ENCODE measurements around the gene LGALS3BP. TPM values are rescaled to one million over a fixed set of nuclear protein-coding genes. Genes with fewer than 3 reads are reported as not detected.
"Not testable (repeated sequence)": the region's sequence is repeated elsewhere in the genome, so short reads cannot be mapped to it uniquely, and the experiment has no call there.

LGALS3BP gene
- total RNA-seq, 2 donors from 2014 or later, result 390 to 448 TPM

DNA sequence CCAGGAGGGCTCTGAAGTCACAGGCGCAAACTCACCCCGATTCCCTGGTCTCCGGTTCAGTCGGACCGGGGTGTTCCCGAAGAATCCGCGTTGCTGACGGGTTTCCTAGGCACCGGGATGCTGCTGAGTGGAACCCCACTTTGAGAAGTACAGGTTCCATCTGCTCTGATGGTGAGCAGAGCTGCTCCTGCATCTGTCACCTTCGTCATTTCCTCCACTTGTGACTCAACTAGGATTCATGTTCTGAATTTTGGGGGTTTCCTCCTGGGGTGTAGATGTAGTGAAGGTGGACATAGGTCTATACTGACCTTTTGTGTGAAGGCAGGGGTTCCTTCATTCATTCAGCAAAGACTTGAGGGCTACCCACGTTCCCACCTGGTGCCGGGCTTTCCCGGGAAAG lies 25.0 kb downstream of the LGALS3BP start:
- DNase-seq (no peak), ATAC-seq (no peak)
- intact Hi-C loops (cut with DNase I), result no loop called here

- intact Hi-C loops (cut with DNase I), result no loop called here
- DNase-seq, result no peak
Observed at GRCh38 chr17:78953356-78954350, 26.1 kb downstream of the LGALS3BP start.

DNA sequence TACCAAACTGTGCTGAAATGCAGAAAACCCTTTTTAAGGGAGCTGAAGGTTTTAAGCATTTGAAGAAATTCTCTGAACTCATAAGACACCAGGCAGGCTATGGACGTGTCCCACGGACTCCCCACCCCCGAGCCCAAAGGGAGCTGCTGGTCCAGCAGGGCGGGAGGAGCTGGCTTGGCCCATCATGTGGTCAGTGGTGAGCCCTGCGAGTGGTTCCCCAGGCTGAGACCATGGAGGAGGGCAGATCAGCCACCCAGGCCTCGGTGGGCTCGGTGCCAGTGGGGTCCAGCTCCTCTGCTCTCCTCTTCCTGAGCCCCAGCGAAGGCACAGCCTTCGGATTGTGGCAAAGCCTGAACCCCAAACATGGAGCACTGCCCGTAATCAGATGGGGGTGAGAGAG lies 27.0 kb downstream of the LGALS3BP start:
- ATAC-seq, result peak in 1 of 2 donors; percentile 22
- intact Hi-C loops (cut with DNase I), result no loop called here
- no peak for DNase-seq

More at GRCh38 chr17:78953356-78954350, 26.1 kb downstream of the LGALS3BP start:
- ATAC-seq, result no peak

DNA sequence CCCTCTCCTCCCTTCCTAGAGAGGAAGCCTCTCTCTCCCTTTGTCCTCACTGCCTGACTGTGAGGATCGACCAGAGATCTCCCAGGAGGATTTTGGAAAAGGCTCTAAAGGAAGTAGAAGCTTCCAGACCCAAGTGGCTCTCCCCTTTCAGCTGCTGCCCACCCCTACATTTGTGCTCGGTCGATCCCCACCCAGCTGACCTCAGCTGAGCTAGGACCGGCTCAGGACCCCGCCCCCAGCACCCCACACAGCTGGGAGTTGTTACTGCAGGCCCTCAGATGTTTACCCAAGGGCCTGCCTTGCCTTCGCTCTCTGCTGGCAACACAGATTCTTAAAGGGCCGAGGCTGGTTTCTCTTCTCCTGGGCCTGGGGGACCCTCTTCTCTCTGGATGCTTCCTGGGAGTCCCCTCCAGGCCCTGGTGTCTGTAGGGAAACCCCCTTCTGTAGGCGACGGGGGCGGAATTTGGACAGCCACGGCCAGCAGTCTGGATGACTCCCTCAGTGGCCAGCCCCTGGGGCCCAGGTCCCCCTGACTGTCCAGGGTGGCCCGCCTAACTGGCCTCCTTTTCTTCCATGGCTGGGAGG lies 27.7 kb downstream of the LGALS3BP start:
- intact Hi-C loops (cut with DNase I), result no loop called here
- DNase-seq (no peak), ATAC-seq (peak; percentile 43 to 53)

- DNase-seq, result no peak
- intact Hi-C loops (cut with DNase I), result no loop called here
- ATAC-seq, result no peak
Observed at GRCh38 chr17:78950870-78951269, 28.9 kb downstream of the LGALS3BP start.

- no peak for DNase-seq
- intact Hi-C loops (cut with DNase I), result no loop called here
- ATAC-seq, result peak in 1 of 2 donors; percentile 30
Observed at GRCh38 chr17:78947235-78948149, 32.2 kb downstream of the LGALS3BP start.

- intact Hi-C loops (cut with DNase I), result no loop called here
- no peak for DNase-seq
- ATAC-seq, result no peak
Observed at GRCh38 chr17:78946631-78947030, 33.1 kb downstream of the LGALS3BP start.

GRCh38 chr17:78946131-78946530 lies 33.6 kb downstream of the LGALS3BP start:
- DNase-seq (no peak), ATAC-seq (no peak)
- intact Hi-C loops (cut with DNase I), result no loop called here

DNA sequence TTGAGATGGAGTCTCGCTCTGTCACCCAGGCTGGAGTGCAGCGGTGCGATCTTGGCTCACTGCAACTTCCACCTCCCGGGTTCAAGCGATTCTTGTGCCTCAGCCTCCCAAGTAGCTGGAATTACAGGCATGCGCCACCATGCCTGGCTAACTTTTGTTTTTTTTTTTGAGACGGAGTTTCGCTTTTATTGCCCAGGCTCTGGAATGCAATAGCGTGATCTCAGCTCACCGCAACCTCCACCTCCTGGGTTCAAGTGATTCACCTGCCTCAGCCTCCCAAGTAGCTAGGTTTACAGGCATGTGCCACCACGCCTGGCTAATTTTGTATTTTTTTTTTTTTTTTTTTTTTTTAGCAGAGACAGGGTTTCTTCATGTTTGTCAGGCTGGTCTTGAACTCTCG lies 34.3 kb downstream of the LGALS3BP start:
- ATAC-seq; intact Hi-C loops (cut with DNase I): not testable (repeated sequence)

GRCh38 chr17:78944956-78945355 lies 34.8 kb downstream of the LGALS3BP start:
- intact Hi-C loops (cut with DNase I), result no loop called here
- ATAC-seq (no peak), DNase-seq (no peak)

More for the DNA sequence above, 34.3 kb downstream of the LGALS3BP start:
- DNase-seq, result not testable (repeated sequence)

GRCh38 chr17:78944026-78944425 lies 35.7 kb downstream of the LGALS3BP start:
- ATAC-seq (no peak), DNase-seq (no peak)
- intact Hi-C loops (cut with DNase I), result no loop called here

GRCh38 chr17:78940708-78941107 lies 39.0 kb downstream of the LGALS3BP start:
- intact Hi-C loops (cut with DNase I), result no loop called here
- DNase-seq (no peak), ATAC-seq (no peak)

DNA sequence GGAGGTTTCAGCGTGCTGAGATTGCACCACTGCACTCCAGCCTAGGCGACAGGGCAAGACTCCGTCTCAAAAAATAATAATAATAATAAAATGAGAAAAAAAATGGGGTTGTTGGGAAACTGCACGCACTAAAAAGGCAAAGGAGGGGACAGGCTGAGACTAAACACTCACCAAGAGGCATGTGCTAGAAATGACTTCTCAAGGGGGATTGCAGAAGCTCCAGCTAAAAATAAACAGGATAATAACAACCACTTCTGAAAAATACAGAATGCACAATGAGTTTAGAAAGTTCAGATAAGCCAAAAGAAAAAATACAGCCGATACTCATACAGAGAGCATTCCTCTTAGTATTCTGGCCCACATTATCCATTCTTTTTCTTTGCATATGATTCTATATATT lies 39.5 kb downstream of the LGALS3BP start:
- DNase-seq (no peak), ATAC-seq (no peak)
- intact Hi-C loops (cut with DNase I), result no loop called here

DNA sequence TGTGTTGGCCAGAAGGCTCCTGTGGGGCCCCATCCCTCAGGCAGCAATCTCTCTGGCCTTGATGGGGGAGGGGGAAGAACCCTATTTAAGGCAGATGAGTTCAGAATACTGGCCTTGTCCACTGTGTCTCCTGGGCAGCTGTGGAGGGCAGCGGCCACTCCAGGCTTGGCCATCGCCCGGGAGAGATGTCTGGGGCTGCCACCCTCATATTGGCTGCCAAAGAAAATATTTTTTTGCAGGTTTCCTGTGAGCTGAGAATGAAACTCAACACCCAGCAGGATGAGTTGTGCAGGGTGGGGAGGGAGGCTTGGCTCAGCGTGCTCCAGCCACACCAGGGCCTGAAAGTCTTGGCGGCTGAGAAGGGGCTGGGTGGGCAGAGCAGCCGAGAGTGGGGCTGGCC lies 40.1 kb downstream of the LGALS3BP start:
- ATAC-seq (no peak), DNase-seq (no peak)
- intact Hi-C loops (cut with DNase I), result loop anchor here in 1 of 2 donors (10.0 kb wide), 1 partner anchor 75 kb away; no protein-coding TSS in a partner anchor

DNA sequence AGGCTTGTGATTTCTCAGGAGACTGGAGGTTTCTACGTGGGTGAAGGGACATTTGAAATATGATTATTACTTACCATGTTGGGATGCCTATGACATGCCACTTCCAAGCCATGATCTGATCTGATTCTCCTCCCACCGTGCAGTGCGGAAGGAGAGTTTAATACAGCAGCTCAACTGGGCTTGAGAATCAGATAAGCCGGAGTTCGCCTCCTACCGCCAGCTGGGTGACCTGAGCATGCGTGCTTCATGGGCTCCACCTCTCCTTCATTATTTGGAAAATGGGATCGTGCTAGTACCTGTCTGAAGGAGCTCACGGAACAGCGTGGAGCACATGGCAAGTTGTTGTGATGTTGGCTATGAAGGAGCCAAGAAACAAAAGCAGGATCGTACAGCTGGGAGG lies 42.2 kb downstream of the LGALS3BP start:
- no peak for DNase-seq
- intact Hi-C loops (cut with DNase I), result loop anchor here in 1 of 2 donors (10.0 kb wide), 1 partner anchor 73 kb away; no protein-coding TSS in a partner anchor
- ATAC-seq, result no peak

- ATAC-seq (peak in 1 of 2 donors; percentile 67), DNase-seq (peak; percentile 78)
- intact Hi-C loops (cut with DNase I), result loop anchor here in 1 of 2 donors (10.0 kb wide), 1 partner anchor 71 kb away; no protein-coding TSS in a partner anchor
Observed at GRCh38 chr17:78935419-78936323, 44.1 kb downstream of the LGALS3BP start.

DNA sequence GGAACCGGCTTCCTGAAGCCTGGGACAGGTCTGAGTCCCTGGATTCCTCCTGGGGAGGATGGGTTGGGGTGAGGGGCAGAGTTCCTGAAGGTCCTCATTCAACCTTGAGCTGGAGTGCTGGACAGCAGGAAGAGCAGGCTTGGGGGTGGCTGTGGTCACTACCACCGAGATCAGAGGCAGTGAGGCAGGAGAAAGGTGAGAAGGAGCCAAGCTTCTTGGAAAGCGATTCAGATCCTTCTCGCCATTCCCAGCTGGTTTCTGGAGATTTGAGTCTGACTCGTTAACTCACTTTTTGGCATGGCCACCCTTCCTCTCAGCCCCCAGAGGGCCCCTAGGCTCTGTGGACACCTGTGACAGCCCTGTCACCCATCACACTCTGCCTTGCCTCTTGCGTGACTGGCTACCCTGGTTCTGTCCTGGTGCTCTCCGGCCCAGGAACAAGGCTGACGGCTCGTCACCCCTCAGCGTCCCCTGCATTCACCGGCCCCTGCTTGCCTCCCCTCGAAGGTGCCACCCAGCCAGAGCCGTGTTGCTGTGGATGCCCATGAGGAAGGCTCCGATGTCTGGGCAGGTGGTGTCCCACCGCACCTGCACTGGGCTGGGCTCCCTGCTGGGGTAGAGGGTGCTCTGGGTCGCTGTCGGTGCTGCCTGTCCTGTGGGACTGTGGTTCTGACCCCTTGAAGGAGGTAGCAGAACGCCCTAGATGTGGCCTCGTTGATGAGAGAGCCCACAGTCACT lies 44.9 kb downstream of the LGALS3BP start:
- no peak for ATAC-seq
- intact Hi-C loops (cut with DNase I), result loop anchor here in 1 of 2 donors (10.0 kb wide), 1 partner anchor 70 kb away; no protein-coding TSS in a partner anchor
- no peak for DNase-seq
